ENCODE results near the gene DAP3. TPM values are rescaled to one million over a fixed set of nuclear protein-coding genes. Genes with fewer than 3 reads are reported as not detected.
"Not testable (repeated sequence)": the region's sequence is repeated elsewhere in the genome, so short reads cannot be mapped to it uniquely, and the experiment has no call there.

The DAP3 gene
- total RNA-seq, 2 donors from 2014 or later: 128 to 172 TPM

GRCh38 chr1:155671750-155672149 is 17.1 kb upstream of the DAP3 start:
- H3K27ac Mint-ChIP-seq: no peak overlapping the region
- ATAC-seq (no peak), DNase-seq (ENCODE audit: low spot score in 2 of 2) (no peak)
- no peaks in the 10 kb centered on the region for H3K9me3 Mint-ChIP-seq
- peaks cover 5 to 24% of the 10 kb centered on the region in 2 donors for H3K36me3 Mint-ChIP-seq

DNA sequence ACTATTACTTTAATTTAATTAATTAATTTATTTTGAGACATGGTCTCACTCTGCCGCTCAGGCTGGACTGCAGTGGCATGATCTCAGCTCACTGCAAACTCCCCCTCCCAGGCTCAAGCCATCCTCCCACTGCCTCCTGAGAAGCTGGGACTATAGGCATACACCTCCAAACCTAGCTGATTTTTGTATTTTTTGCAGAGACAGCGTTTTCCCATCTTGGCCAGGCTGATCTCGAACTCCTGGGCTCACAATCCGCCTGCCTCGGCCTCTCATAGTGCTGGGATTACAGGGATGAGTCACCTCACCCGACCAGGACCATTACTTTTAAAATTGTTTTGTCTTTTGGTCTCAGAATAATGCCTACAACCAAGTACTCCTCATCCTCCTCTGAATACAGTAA is 15.9 kb upstream of the DAP3 start:
- Mint-ChIP-seq H3K9me3 (no peaks in the 10 kb centered on the region), H3K36me3 (peaks cover 5 to 24% of the 10 kb centered on the region in 2 donors), H3K27ac (peak overlapping the region in 1 of 2 donors; percentile 65)
- ATAC-seq (no peak), DNase-seq (ENCODE audit: low spot score in 2 of 2) (no peak)

GRCh38 chr1:155678027-155678426 is 10.9 kb upstream of the DAP3 start:
- ATAC-seq (no peak), DNase-seq (ENCODE audit: low spot score in 2 of 2) (no peak)
- peak overlapping the region in 1 of 2 donors; percentile 56 for H3K27ac Mint-ChIP-seq
- no peaks in the 10 kb centered on the region for H3K9me3 Mint-ChIP-seq
- peaks cover 0 to 18% of the 10 kb centered on the region in 2 donors for H3K36me3 Mint-ChIP-seq

DNA sequence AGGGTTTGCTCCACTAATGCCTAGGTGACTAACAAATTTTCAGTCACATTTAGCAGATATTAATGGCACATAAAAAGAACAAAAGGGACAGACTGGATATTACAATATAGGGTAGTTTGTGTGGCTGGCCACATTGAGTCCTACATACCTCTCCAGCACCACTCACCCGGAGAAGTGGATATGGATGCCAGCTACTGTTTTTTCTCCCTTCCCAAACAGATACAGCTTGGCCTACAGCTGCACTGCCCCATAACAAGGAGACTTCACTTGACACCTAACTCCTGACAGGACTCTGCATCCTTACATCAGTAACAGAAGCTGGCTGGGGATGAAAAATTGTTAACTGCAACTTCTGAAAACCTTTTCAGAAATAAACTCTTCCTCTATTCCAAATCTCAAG is 9.9 kb upstream of the DAP3 start:
- not testable (repeated sequence) for H3K27ac Mint-ChIP-seq; H3K9me3 Mint-ChIP-seq; DNase-seq (ENCODE audit: low spot score in 2 of 2); ATAC-seq
- peaks cover 0 to 16% of the 10 kb centered on the region in 2 donors for H3K36me3 Mint-ChIP-seq

DNA sequence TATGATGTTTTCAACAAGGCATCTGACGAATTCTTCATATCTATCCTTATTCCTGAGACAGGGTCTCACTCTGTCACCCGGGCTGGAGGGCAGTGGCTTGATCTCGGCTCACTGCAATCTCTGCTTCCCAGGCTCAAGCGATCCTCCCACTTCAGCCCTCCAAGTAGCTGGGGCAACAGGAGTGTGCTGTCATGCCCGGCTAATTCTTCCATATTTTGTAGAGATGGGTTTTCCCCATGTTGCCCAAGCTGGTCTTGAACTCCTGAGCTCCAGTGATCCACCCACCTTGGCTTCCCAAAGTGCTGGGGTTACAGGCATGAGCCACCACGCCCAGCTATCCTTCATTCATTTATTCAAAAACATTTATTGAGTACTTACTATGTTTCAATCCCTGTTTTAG is 8.4 kb upstream of the DAP3 start:
- Mint-ChIP-seq H3K9me3 (no peaks in the 10 kb centered on the region), H3K36me3 (peaks cover 0 to 7% of the 10 kb centered on the region in 2 donors), H3K27ac (peak overlapping the region in 1 of 2 donors; percentile 37)
- ATAC-seq: no peak
- no peak for DNase-seq (ENCODE audit: low spot score in 2 of 2)

DNA sequence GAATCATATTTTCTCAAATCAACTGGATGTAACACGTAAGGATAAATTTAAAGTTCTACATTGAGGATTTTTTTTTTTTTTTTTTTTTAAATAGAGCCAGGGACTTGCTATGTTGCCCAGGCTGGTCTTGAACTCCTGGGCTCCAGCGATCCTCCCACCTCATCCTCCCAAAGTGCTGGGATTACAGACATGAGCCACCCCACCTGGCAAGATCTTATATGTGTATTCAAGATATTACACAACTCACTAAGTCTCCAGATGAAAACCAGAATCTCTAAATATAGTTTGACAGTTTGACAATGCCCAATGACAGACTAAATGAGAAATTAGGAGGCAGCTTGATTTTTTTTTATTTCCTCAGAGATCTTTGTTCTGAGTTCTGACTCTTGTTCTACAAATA is 7.1 kb upstream of the DAP3 start:
- H3K9me3 Mint-ChIP-seq: no peaks in the 10 kb centered on the region
- peak overlapping the region in 1 of 2 donors; percentile 9 for H3K27ac Mint-ChIP-seq
- H3K36me3 Mint-ChIP-seq: peaks cover 0 to 15% of the 10 kb centered on the region in 2 donors

DNA sequence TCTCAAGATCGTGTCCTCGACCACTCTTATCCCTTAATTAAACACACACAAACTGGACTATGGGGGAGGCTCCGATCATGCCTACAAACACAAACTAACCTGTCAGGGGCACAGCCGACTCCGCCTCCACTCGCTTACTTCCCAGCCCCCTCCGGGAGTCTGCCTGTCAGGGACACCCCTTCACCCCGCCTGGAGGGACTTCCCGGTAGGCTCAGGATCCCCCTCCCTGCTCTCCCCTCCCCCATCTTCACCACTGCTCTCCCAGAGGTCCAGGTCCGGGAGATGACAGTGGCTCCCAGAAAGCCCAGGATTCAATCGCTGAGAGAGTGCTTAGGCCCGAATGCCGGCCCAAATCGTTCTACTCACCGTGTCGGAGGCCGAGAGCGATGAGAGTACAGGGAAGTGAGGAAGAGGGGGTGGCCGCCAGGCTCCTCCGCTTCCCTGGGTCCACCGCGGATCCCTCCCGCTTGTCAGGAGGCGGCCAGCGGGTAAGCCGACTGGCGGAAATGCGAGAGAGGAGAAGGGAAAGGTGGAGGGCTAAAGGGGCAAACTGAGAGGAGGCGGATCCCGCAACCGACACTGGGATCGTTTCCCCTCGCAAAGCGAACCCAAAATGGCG is 1.1 kb upstream of the DAP3 start:
- Mint-ChIP-seq H3K27ac (peak overlapping the region; percentile 98 to 99), H3K36me3 (peaks cover 29 to 41% of the 10 kb centered on the region in 2 donors)
- peak; percentile 24 to 27 for ATAC-seq
- H3K9me3 Mint-ChIP-seq; DNase-seq (ENCODE audit: low spot score in 2 of 2): not testable (repeated sequence)

More for the DNA sequence above, 7.1 kb upstream of the DAP3 start:
- no peak for DNase-seq (ENCODE audit: low spot score in 2 of 2)
- ATAC-seq: no peak

DNA sequence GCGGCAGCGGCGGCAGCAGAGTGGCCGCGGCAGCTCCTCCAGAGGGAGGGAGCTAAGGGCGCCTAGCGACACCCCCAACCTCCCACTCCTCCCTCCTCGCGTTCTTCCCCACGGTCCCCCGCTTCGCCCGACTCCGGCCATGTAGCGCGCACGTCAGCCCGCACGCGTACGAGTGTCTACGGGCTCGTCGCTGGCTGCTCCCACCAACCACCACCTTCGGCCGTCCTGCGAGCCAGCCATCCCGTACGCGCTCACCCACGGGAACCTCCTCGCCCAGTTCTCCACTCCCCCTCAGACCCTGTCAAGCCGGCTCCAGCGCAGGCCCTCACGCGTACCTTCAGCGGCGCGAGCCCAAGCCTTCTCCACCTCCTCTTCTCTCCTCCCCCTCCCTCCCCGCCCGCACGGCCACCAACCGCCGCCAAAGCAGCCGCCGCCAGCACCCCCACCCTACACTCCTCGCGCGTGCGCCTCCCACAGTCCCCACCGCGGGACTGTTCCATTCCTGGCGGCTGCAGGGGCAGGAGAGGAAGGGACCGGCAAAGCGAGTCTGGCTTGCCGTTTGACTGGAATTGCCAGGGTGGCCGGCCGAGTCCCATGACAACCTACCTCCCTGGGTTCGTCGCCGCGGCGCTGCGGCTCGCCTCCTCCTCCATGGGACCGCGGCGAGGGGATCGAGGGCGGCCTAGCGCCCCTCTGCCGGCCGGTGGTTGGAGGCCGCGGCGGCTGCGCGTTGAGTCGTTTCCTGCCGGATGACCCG is 389 bp upstream of the DAP3 start, which contains the start of gene YY1AP1:
TSS of gene YY1AP1 (minus strand) at position 451 of the 757 bp plus-strand sequence. CDS start 8,338 bp downstream, outside the sequence.
- ATAC-seq (peak; percentile 87 to 92), DNase-seq (ENCODE audit: low spot score in 2 of 2) (peak; percentile 90 to 94)
- peaks cover 29 to 41% of the 10 kb centered on the region in 2 donors for H3K36me3 Mint-ChIP-seq
- H3K27ac Mint-ChIP-seq: peak within 1 kb of the TSS; percentile 98 to 99
- H3K9me3 Mint-ChIP-seq: no peaks in the 10 kb centered on the region

GRCh38 chr1:155691992-155692528 is 3.2 kb downstream of the DAP3 start:
- peaks cover 38 to 44% of the 10 kb centered on the region in 2 donors for H3K36me3 Mint-ChIP-seq
- no peak overlapping the region for H3K27ac Mint-ChIP-seq

GRCh38 chr1:155694167-155694566 is 5.3 kb downstream of the DAP3 start:
- Mint-ChIP-seq H3K36me3 (peaks cover 24 to 54% of the 10 kb centered on the region in 2 donors), H3K9me3 (no peaks in the 10 kb centered on the region), H3K27ac (no peak overlapping the region)
- no peak for DNase-seq (ENCODE audit: low spot score in 2 of 2)
- no peak for ATAC-seq

More at GRCh38 chr1:155691992-155692528, 3.2 kb downstream of the DAP3 start:
- no peak for ATAC-seq
- no peak for DNase-seq (ENCODE audit: low spot score in 2 of 2)
- H3K9me3 Mint-ChIP-seq: no peaks in the 10 kb centered on the region

DNA sequence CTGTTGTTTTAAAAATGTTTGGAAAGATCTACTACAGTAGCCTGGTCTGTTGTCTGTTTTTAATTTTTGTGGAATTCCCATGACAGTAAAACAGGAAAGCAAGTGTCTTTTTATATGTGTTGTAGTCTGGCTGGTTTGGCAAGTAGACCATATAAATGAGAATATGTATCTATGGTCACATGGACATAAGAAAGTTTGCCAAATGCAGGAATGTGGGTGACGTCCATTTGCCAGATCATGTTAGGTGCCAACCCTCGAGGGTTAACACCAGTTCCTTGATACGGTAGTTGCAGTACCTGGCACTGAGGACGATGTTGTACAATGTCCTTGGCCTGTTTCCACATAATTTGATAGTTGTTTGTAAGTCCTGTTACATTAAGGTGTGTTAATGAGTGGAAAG is 6.2 kb downstream of the DAP3 start:
- H3K36me3 Mint-ChIP-seq: peaks cover 19 to 45% of the 10 kb centered on the region in 2 donors
- DNase-seq (ENCODE audit: low spot score in 2 of 2): no peak
- ATAC-seq: no peak
- H3K27ac Mint-ChIP-seq: peak overlapping the region in 1 of 2 donors; percentile 6
- H3K9me3 Mint-ChIP-seq: no peaks in the 10 kb centered on the region

DNA sequence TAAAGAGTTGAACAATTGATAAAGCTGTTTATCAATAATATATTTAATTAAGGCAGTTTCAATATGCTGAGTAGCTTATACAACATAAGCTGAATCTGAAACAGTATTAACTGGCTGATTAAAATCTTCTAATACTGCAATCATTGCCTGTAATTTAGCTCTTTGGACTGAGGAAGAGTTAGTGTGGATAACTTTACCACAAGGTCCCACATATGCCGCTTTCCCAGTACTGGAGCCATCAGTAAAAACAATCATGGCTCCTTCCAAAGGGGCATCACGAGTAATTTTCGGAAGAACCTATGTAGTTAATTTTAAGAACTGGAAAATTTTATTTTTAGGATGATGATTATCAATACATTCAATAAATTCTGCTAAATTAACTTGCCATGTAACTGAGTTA is 6.7 kb downstream of the DAP3 start:
- no peaks in the 10 kb centered on the region for H3K9me3 Mint-ChIP-seq
- no peak for ATAC-seq
- DNase-seq (ENCODE audit: low spot score in 2 of 2): no peak
- H3K36me3 Mint-ChIP-seq: peaks cover 19 to 43% of the 10 kb centered on the region in 2 donors
- no peak overlapping the region for H3K27ac Mint-ChIP-seq

DNA sequence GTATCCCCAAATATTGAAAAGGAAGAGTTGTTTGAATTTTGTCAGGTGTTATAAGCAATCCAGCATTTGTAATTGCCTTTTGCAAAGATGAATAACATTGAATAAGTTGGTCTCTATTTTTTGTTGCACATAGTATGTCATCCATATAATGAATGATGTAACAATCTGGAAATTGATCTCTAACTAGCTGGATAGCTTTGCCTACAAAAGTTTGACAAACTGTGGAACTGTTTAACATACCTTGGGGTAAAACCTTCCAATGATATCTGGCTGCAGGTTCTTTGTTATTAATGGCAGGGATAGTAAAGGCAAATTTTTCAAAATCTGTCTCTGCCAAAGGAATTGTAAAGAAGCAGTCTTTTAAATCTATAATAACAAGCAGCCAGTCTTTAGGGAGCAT is 7.6 kb downstream of the DAP3 start:
- DNase-seq (ENCODE audit: low spot score in 2 of 2) (no peak), ATAC-seq (no peak)
- H3K9me3 Mint-ChIP-seq: no peaks in the 10 kb centered on the region
- H3K27ac Mint-ChIP-seq: no peak overlapping the region
- H3K36me3 Mint-ChIP-seq: peaks cover 12 to 37% of the 10 kb centered on the region in 2 donors

DNA sequence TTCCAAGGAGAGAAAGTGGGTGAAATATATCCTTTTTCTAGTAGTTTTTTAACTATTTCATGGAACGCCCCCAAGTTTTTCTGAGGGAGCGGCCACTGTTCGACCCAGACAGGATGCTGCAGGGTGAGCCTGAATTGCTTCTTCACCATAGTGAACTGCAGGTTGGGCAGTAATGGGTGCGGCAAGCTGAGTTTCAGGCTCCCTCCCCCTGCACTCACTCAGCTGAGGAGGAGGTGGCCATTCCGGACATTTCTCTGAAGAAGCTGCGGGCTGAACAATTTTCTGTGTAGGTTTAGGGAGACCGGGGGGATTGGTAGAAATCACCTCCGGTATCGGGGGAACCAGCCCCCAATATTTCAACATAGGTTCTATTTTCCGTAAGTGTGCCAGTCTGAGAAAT is 8.2 kb downstream of the DAP3 start:
- no peaks in the 10 kb centered on the region for H3K9me3 Mint-ChIP-seq
- no peak overlapping the region for H3K27ac Mint-ChIP-seq
- H3K36me3 Mint-ChIP-seq: peaks cover 9 to 33% of the 10 kb centered on the region in 2 donors
- DNase-seq (ENCODE audit: low spot score in 2 of 2) (no peak), ATAC-seq (no peak)

GRCh38 chr1:155697616-155698015 is 8.7 kb downstream of the DAP3 start:
- not testable (repeated sequence) for H3K9me3 Mint-ChIP-seq; ATAC-seq; H3K27ac Mint-ChIP-seq; DNase-seq (ENCODE audit: low spot score in 2 of 2)
- H3K36me3 Mint-ChIP-seq: peaks cover 9 to 33% of the 10 kb centered on the region in 2 donors

DNA sequence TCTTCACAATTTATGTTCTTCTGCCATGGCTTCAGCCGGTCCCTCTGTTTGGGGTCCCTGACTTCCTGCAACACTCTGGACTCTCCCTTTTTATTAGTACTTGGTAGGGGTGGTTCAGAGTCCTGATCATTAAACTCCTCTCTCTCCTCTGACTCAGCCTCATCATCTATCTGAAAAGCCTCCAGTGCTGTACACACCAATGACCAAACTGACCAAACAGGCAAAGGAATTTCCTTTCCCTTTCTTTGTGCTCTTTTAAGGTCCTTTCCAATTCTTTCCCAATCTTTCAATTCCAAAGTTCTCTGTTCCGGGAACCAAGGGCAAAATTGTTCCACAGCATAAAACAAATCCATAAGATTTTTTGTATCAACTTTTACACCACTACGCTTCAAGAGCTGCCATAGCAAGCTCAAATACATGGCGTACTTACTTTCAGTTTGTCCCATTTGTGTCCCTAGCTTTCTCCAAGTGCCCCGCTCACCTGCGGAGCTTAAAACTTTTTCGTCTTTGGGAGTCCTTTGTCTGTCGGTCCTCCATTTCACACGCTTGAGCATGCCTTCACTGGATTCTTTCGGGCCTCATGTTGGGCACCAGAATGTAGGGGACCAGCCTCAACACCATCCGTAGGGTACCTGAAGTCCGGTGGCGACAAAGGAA is 9.6 kb downstream of the DAP3 start:
- ATAC-seq (no peak), DNase-seq (ENCODE audit: low spot score in 2 of 2) (no peak)
- H3K27ac Mint-ChIP-seq: peak overlapping the region in 1 of 2 donors; percentile 30
- H3K9me3 Mint-ChIP-seq: no peaks in the 10 kb centered on the region
- H3K36me3 Mint-ChIP-seq: peaks cover 9 to 33% of the 10 kb centered on the region in 2 donors

DNA sequence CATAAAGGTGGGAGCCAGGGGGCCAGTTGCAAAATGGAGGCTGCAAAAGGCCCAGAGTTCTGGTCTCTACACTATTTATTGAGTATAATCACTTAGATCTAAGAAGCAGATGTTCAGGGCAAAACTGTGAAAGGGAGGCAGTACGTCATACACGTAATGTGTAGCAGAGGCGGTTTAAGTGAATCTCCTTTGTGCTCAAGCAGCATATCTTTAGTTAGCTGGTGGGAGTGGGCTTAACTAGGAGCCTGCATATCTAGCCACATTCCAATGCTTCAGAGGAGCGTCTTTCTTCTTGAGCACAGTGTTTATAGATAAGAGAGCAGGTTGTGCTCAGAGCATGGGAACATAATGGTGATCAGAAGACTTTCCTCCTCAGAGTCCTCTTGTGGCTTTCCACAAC is 10.2 kb downstream of the DAP3 start:
- Mint-ChIP-seq H3K36me3 (peaks cover 9 to 33% of the 10 kb centered on the region in 2 donors), H3K27ac (peak overlapping the region in 1 of 2 donors; percentile 30)
- H3K9me3 Mint-ChIP-seq; DNase-seq (ENCODE audit: low spot score in 2 of 2); ATAC-seq: not testable (repeated sequence)
